Measurements from ENCODE around the gene MRGPRD. TPM values are rescaled to one million over a fixed set of nuclear protein-coding genes. Genes with fewer than 3 reads are reported as not detected.

The MRGPRD gene
- total and polyA plus RNA-seq, 2 of the 13 experiments (the other 11 are each of a cell fraction or from before 2014, with no cell fraction given) = not detected

DNA sequence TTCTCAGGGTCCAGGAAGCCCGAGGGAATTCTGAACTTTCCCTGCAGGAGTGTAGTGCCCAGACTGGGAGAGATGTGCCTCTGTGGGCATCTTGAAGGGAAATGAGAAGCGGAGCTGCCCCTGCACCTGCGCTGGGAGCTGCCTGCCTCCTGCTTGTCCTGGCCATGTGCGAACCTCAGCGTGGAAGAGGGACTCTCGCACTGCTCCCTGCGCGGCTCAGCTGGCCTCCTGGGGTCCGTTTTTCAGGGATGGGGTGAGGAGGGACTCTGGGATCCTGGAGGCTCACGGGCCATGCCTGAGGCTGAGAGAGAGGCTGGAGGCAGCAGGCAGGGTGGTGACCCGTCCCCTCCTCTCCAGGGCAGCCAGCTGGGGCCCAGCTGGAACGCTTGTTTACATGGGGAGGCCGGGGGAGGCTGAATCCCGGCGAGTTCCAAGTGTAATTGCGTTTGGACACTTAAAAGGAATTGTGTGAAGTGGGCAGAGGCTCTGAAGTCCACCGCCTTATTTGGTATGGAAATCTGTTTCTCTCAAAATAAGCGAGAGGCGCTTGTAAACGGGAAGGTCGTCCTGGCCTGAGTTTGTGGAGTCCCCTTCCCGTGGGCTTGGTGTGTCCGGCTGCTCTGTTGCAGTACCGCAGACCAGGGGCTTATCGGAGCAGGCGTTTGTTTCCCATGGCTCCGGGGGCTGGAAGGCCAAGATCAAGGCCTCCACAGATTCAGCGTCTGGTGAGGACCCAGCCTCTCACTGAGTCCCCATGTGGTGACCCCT, 33.5 kb upstream of the MRGPRD start (continued):
- TF ChIP-seq, protein P1, sequence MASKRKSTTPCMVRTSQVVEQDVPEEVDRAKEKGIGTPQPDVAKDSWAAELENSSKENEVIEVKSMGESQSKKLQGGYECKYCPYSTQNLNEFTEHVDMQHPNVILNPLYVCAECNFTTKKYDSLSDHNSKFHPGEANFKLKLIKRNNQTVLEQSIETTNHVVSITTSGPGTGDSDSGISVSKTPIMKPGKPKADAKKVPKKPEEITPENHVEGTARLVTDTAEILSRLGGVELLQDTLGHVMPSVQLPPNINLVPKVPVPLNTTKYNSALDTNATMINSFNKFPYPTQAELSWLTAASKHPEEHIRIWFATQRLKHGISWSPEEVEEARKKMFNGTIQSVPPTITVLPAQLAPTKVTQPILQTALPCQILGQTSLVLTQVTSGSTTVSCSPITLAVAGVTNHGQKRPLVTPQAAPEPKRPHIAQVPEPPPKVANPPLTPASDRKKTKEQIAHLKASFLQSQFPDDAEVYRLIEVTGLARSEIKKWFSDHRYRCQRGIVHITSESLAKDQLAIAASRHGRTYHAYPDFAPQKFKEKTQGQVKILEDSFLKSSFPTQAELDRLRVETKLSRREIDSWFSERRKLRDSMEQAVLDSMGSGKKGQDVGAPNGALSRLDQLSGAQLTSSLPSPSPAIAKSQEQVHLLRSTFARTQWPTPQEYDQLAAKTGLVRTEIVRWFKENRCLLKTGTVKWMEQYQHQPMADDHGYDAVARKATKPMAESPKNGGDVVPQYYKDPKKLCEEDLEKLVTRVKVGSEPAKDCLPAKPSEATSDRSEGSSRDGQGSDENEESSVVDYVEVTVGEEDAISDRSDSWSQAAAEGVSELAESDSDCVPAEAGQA (IDR thresholded peaks at IDR 0.05; ENCODE audit: low read depth) = no peak
- TF ChIP-seq, protein P1 (CRISPR knock-in tag; IDR thresholded peaks at IDR 0.05; ENCODE audit: borderline replicate concordance) = no peak
- TF ChIP-seq JDP2 (CRISPR knock-in tag; IDR thresholded peaks at IDR 0.05; ENCODE audit: borderline replicate concordance) (no peak), ZFY (CRISPR knock-in tag; IDR thresholded peaks at IDR 0.05) (no peak), ZMAT3 (CRISPR knock-in tag; conservative IDR thresholded peaks at IDR 0.05) (no peak), NR2F2 (IDR thresholded peaks at IDR 0.05; ENCODE audit: borderline replicate concordance, low read depth) (peak; percentile 17; the same call in 1 of the 2 replicates), HNRNPK (IDR thresholded peaks at IDR 0.05; ENCODE audit: low read depth, low read length, poor library complexity, severe bottlenecking) (peak; percentile 16), SAFB2 (CRISPR knock-in tag; IDR thresholded peaks at IDR 0.05; ENCODE audit: borderline replicate concordance, low read depth) (no peak), ZNF788 (CRISPR knock-in tag; IDR thresholded peaks at IDR 0.05; ENCODE audit: borderline replicate concordance) (no peak; the same call in 1 of the 2 replicates), ZSCAN29 (CRISPR knock-in tag; conservative IDR thresholded peaks at IDR 0.05) (no peak), ZFX (CRISPR knock-in tag; IDR thresholded peaks at IDR 0.05; ENCODE audit: low read depth) (peak; percentile 23; the same call in 1 of the 2 replicates), ETV5 (CRISPR knock-in tag; IDR thresholded peaks at IDR 0.05; ENCODE audit: borderline replicate concordance) (no peak), FOXA3 (CRISPR knock-in tag; IDR thresholded peaks at IDR 0.05) (peak; percentile 73), ZNF564 (CRISPR knock-in tag; IDR thresholded peaks at IDR 0.05) (no peak)
- TF ChIP-seq, protein P2, sequence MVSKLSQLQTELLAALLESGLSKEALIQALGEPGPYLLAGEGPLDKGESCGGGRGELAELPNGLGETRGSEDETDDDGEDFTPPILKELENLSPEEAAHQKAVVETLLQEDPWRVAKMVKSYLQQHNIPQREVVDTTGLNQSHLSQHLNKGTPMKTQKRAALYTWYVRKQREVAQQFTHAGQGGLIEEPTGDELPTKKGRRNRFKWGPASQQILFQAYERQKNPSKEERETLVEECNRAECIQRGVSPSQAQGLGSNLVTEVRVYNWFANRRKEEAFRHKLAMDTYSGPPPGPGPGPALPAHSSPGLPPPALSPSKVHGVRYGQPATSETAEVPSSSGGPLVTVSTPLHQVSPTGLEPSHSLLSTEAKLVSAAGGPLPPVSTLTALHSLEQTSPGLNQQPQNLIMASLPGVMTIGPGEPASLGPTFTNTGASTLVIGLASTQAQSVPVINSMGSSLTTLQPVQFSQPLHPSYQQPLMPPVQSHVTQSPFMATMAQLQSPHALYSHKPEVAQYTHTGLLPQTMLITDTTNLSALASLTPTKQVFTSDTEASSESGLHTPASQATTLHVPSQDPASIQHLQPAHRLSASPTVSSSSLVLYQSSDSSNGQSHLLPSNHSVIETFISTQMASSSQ (IDR thresholded peaks at IDR 0.05; ENCODE audit: low read depth) = no peak
- TF ChIP-seq, protein P2 (CRISPR knock-in tag; IDR thresholded peaks at IDR 0.05; ENCODE audit: borderline replicate concordance) = no peak
- TF ChIP-seq, protein P3, sequence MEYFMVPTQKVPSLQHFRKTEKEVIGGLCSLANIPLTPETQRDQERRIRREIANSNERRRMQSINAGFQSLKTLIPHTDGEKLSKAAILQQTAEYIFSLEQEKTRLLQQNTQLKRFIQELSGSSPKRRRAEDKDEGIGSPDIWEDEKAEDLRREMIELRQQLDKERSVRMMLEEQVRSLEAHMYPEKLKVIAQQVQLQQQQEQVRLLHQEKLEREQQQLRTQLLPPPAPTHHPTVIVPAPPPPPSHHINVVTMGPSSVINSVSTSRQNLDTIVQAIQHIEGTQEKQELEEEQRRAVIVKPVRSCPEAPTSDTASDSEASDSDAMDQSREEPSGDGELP (IDR thresholded peaks at IDR 0.05; ENCODE audit: borderline replicate concordance, low read depth) = peak; percentile 98

Data from HepG2 (cell line).